Thoracic aorta endothelial cell (primary cell): Measurements from ENCODE around the gene NIP7. TPM values are rescaled to one million over a fixed set of nuclear protein-coding genes. Genes with fewer than 3 reads are reported as not detected.

ENCODE experiments used
- total RNA-seq: library from RNA; depleted of rRNA; stranded (reverse); fragments of >200 nt; gene quantifications from 2 replicates; pipeline ENCODE4 v1.2.3, GENCODE V29; 2012

The NIP7 gene
- total RNA-seq: 42.5 and 50.3 TPM in 2 replicates

DNA sequence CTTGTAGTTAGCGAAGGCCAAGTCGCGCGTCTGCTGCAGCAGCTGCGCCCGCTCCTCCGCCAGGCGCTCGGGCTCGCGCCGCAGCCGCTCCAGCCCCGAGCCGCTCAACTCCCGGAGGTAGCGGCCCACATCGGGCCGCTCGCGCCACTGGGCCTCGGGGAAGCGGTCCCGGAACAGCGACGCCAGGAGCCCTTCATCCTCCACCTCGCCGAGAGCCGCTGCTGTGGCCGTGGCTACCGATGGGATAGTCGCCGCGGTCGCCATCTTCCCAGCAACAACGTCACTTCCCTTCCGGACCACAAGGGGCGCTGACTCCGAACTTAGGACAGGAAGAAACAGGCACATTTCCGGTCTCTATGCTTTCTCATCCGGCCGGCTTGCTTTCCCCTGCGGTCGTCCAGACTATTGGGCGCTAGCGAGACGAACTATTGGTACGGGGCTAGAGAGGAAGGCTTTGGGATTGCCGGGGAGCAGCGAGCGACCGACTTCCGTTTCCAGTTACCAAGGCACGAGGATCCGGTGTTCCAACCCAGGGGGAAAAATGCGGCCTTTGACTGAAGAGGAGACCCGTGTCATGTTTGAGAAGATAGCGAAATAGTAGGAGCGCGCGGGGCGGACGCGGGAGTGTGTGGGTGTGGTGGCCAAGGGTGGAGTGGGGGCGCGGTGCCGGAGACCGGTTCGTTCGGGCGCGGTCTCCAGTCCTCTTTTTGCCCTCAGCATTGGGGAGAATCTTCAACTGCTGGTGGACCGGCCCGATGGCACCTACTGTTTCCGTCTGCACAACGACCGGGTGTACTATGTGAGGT, at the start of gene NIP7, which contains the start of gene COG8:
Gene NIP7 (plus strand): TSS at position 484 of the 806 bp plus-strand sequence. CDS start 58 bp downstream, at position 542.
Gene COG8 (minus strand): TSS at position 276 of the 806 bp plus-strand sequence. CDS start 12 bp downstream, at position 264.

DNA sequence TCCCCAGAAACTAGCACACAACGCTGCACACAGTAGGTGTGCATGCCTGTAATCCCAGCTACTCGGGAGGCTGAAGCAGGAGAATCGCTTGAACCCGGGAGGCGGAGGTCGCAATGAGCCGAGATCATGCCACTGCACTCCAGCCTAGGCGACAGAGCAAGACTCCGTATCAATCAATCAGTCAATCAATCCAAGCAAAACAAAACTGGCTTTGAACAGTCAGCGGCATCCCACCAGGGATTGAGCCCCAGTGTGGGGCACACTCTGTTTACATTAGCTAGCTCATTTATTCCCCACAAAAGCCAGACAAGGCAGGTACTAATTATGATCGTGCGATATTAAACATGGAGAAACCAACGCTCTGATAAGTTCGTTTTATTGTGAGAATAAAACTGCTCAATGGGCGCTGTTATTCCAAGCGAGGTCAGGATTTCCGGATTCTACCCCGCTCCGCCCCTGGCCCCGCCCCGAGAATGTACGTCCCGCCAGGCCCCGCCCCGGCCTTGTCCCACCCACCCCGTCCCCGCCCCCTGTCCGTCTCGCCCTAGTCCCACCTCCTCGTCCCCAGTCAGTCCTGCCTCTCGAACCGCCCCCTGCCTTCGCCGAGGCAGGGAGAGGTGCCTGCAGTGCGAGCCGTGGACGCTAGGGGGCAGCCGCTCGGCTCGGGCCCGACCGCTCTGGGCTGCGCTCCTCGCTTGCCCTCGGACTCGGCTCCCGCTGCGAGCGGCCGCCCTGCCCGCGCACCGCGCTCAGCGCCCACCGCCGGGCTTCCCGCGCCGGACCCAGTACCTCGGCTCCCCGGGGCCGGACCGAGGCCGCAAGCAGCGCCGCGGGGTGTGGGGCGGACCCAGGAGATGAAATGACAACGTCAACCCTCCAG, 28.7 kb upstream of the NIP7 start, which contains the start of gene VPS4A:
Gene VPS4A (plus strand): TSS at position 698 of the 880 bp plus-strand sequence. CDS start 162 bp downstream, at position 860.

DNA sequence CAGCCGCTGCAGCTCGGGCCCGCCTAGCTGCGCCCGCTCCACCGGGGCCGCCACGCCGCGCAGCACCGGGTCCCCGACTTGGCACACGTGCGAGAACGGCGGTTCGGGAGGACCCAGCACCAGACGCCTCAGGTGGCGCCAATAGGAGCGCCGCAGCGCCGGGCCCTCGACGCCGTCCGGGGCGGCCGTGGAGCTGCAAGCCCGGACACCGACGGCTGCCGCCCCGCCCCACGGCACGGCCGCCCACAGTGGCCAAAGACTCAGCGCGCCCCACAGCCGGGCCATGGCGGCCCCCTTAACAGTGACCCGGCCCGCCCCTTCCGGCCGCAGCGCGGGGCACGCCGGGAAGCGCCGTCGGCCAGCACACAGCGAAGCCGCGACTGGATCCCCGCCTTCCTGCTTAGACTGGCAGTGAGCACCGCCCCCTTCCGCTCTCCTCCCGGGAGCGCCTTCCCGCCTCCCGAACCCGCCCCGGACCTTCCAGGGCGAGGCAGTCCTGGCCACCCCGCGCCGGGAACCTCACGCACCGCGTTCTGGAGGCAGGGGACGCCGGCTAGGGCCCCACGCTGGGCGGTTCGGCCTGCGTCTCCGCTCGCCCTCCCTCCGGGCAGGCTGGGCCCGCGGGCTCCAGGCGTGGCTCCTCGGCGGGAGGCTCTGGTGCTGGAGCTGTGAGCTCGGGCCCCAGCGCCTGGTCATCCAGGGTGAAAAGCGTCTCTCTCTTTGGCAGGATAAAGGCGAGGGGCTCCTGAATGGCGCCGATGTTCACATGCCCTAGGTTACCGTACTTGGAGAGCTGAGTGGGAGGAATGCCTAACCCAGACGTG, 9.1 kb upstream of the NIP7 start, which contains the start of gene PDF:
Gene PDF (minus strand): TSS at position 303 of the 824 bp plus-strand sequence. CDS start 18 bp downstream, at position 285.

DNA sequence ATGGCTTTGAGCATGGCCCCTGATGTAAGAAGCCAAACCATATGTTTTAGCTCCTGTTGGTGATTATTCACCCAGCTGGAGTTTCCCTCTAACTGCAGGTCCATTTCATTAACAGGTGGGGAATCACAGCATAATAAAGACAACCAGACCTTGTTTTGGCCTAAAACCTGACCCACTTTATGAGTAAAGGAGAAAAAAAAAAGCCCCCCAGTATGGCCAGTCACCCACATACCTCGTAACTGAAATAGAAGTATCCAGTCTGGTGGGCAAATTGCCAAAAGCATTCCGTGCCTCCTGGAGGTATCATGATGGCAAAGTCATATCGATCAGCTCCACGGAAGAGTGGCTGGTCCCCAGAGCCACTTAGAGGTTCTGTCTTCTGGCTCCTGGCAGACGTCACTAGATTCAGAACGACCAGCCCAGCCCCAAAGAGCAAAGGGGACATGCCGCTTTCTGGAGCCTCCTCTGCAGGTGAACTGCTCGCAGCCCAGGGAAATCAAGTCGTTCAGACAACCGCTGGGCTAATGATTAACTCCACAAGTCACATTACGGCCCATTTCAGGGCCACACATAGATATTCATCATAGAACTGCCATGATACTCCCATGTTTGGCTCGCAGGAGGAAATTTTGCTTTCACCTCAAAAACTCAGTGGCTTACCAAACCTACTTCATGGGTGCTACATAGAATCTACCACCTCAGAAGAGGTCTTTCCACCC, 11.9 kb downstream of the NIP7 start, which contains the start of gene TMED6:
Gene TMED6 (minus strand): TSS at position 478 of the 719 bp plus-strand sequence. CDS start 33 bp downstream, at position 445.

Other genes with a start within 250 kb of the NIP7 start
- 0.40 and 1.2 TPM in 2 replicates for gene HAS3, start 234.1 kb upstream of the NIP7 start, total RNA-seq
- gene CHTF8, start 207.2 kb upstream of the NIP7 start, total RNA-seq: 88.7 and 129 TPM in 2 replicates
- gene UTP4, start 207.1 kb upstream of the NIP7 start, total RNA-seq: 32.6 and 38.1 TPM in 2 replicates
- gene SNTB2, start 152.6 kb upstream of the NIP7 start, total RNA-seq: 90.4 and 101 TPM in 2 replicates
- gene VPS4A, start 28.4 kb upstream of the NIP7 start, total RNA-seq: 37.9 and 41.4 TPM in 2 replicates
- 8.5 and 11.7 TPM in 2 replicates for gene PDF, start 9.2 kb upstream of the NIP7 start, total RNA-seq
- 24.7 and 36.8 TPM in 2 replicates for gene COG8, start 208 bp upstream of the NIP7 start, total RNA-seq
- 0.13 and 0.14 TPM in 2 replicates for gene TMED6, start 12.0 kb downstream of the NIP7 start, total RNA-seq
- gene TERF2, start 46.2 kb downstream of the NIP7 start, total RNA-seq: 19.7 and 23.3 TPM in 2 replicates
- gene CYB5B, start 84.8 kb downstream of the NIP7 start, total RNA-seq: 138 and 173 TPM in 2 replicates
- gene NFAT5, start 226.2 kb downstream of the NIP7 start, total RNA-seq: 49.0 and 56.0 TPM in 2 replicates